HCT116 (cell line): ENCODE measurements around the gene TMEM63A. TPM values are rescaled to one million over a fixed set of nuclear protein-coding genes. Genes with fewer than 3 reads are reported as not detected.

Source experiments
- ATAC-seq: fragments of 200-7000 bp; cut with Tn5 transposase; 2 replicates; pipeline ENCODE4 v1.9.1; 2020; ENCODE audit warnings: mild to moderate bottlenecking, moderate library complexity
- BruUV-seq: library from RNA; stranded (reverse); fragments of 400-500 nt; replicated peaks from 2 replicates; lab custom pipeline; 2021; lab: Mats Ljungman, UMichigan
- CTCF ChIA-PET: fragments of 300-600 bp; sonication (Branson Sonifier 250); formaldehyde crosslinking; loops from one replicate; lab custom pipeline; 2021; ENCODE audit warnings: antibody characterized with exemption; lab: Charles Lee
- POLR2A ChIA-PET: fragments of 300-600, 350-600 bp; sonication (Branson Sonifier 250); formaldehyde crosslinking; loops from one replicate; lab custom pipeline; 2021; ENCODE audit warnings: antibody characterized with exemption; lab: Charles Lee
- RAD21 ChIA-PET, 2 experiments: fragments of 300-600 bp; sonication (Branson Sonifier 250); formaldehyde crosslinking; loops; one replicate each; lab custom pipeline; 2023; ENCODE audit warnings: low total read pairs in 2 of 2; ENCODE audit not compliant: uncharacterized antibody in 2 of 2, unreplicated experiment in 2 of 2, low non-redundant PET in 1 of 2; lab: Charles Lee
- DNase-seq: peaks from one replicate; pipeline ENCODE4 v3.0.0-alpha.2; 2010; ENCODE audit warnings: low read depth, low spot score
- H2AFZ ChIP-seq: fragments of 200-600 bp; shearing (Covaris generic), sonication (generic); 2 replicates; pipeline ENCODE4 v1.6.1; 2017; ENCODE audit warnings: low read depth, mixed run types, mixed read lengths, antibody characterized with exemption, low read length; ENCODE audit not compliant: poor library complexity, severe bottlenecking
- H3K27ac ChIP-seq: 2 replicates; pipeline ENCODE4 v1.5.1; 2012; ENCODE audit warnings: low read depth, low read length
- H3K27me3 ChIP-seq: fragments of 200-600 bp; sonication (generic); 2 replicates; pipeline ENCODE4 v1.6.1; 2016; ENCODE audit warnings: mixed run types, low read length, mixed read lengths; ENCODE audit not compliant: insufficient read depth
- H3K36me3 ChIP-seq, 2 experiments: fragments of 200-500 bp in 1 of 2; fragments of 200-600 bp in 1 of 2; sonication (Bioruptor generic) in 1 of 2; sonication (generic) in 1 of 2; 2 replicates each; pipeline versions ENCODE4 v1.5.1 to v1.6.1; 2014 to 2016; ENCODE audit warnings: low read length in 2 of 2, inconsistent platforms in 1 of 2, mixed read lengths in 1 of 2, mixed run types in 1 of 2; ENCODE audit not compliant: insufficient read depth in 2 of 2, control insufficient read depth in 1 of 2
- H3K4me1 ChIP-seq, 2 experiments: fragments of 200-600 bp in 1 of 2; sonication (generic) in 1 of 2; 2 replicates each; pipeline versions ENCODE4 v1.5.1 to v1.6.1; 2012 to 2017; ENCODE audit warnings: low read length in 2 of 2, inconsistent platforms in 1 of 2, mild to moderate bottlenecking in 1 of 2, mixed read lengths in 1 of 2, mixed run types in 1 of 2, moderate library complexity in 1 of 2; ENCODE audit not compliant: insufficient read depth in 2 of 2, control insufficient read depth in 1 of 2
- H3K4me2 ChIP-seq: fragments of 200-600 bp; sonication (generic); 2 replicates; pipeline ENCODE4 v1.6.1; 2017; ENCODE audit warnings: mixed run types, low read length, mixed read lengths
- H3K4me3 ChIP-seq, 2 experiments: fragments of 200-600 bp in 1 of 2; sonication (generic) in 1 of 2; replicated peaks in 1 of 2; 2 replicates each; pipeline ENCODE4 v1.5.1; 2011 to 2016; ENCODE audit warnings: low read length in 2 of 2, control low read depth in 1 of 2, low read depth in 1 of 2, mild to moderate bottlenecking in 1 of 2, mixed read lengths in 1 of 2, mixed run types in 1 of 2
- H3K79me2 ChIP-seq: fragments of 200-600 bp; sonication (generic); 2 replicates; pipeline ENCODE4 v1.6.1; 2017; ENCODE audit warnings: mild to moderate bottlenecking, mixed run types, low read length, moderate library complexity, mixed read lengths; ENCODE audit not compliant: insufficient read depth
- H3K9ac ChIP-seq: fragments of 200-600 bp; sonication (generic); 2 replicates; pipeline ENCODE4 v1.6.1; 2016; ENCODE audit warnings: low read length, mixed read lengths
- H3K9me2 ChIP-seq: fragments of 200-600 bp; sonication (generic), shearing (Covaris generic); 2 replicates; pipeline ENCODE4 v1.6.1; 2017; ENCODE audit warnings: mixed run types, mild to moderate bottlenecking, moderate library complexity; ENCODE audit not compliant: insufficient read depth
- H3K9me3 ChIP-seq, 2 experiments: fragments of 200-500 bp in 1 of 2; fragments of 200-600 bp in 1 of 2; sonication (Bioruptor generic) in 1 of 2; sonication (generic) in 1 of 2; 2 replicates each; pipeline ENCODE4 v1.6.1; 2014 to 2017; ENCODE audit warnings: low read length in 2 of 2, mixed read lengths in 2 of 2, inconsistent platforms in 1 of 2, low read depth in 1 of 2, mild to moderate bottlenecking in 1 of 2, mixed run types in 1 of 2, moderate library complexity in 1 of 2; ENCODE audit not compliant: control insufficient read depth in 1 of 2, insufficient read depth in 1 of 2
- H4K20me1 ChIP-seq: fragments of 200-600 bp; sonication (generic), shearing (Covaris generic); 2 replicates; pipeline ENCODE4 v1.6.1; 2017; ENCODE audit warnings: mixed run types, mild to moderate bottlenecking, moderate library complexity; ENCODE audit not compliant: insufficient read depth
- POLR2AphosphoS5 ChIP-seq: IDR thresholded peaks from 2 replicates; pipeline ENCODE4 v1.6.1; 2011; ENCODE audit warnings: mild to moderate bottlenecking, low read depth, low read length, moderate library complexity
- RAD21 ChIP-seq: IDR thresholded peaks from 2 replicates; pipeline ENCODE4 v1.6.1; 2012; ENCODE audit warnings: low read depth, mild to moderate bottlenecking
- SIN3A ChIP-seq: IDR thresholded peaks from 2 replicates; pipeline ENCODE4 v1.6.1; 2012; ENCODE audit warnings: low read depth
- TCF7L2 ChIP-seq: IDR thresholded peaks from 2 replicates; pipeline ENCODE4 v1.7.0; 2011; ENCODE audit warnings: borderline replicate concordance, inconsistent platforms; ENCODE audit not compliant: insufficient read depth, insufficient read length; ENCODE audit errors: extremely low read depth
- YY1 ChIP-seq: IDR thresholded peaks from 2 replicates; pipeline ENCODE4 v1.6.1; 2011; ENCODE audit warnings: low read length, low read depth, moderate library complexity, mild to moderate bottlenecking; ENCODE audit not compliant: insufficient replicate concordance; ENCODE audit errors: extremely low read depth
- intact Hi-C: fragments of 100-400 bp; cut with micrococcal nuclease; formaldehyde crosslinking; loops from 2 replicates; pipeline ENCODE4 v1.10.0; 2022
- total RNA-seq: library from RNA; stranded (reverse); gene quantifications from one replicate; pipeline ENCODE4 v1.2.1, GENCODE V29; 2021; ENCODE audit not compliant: unreplicated experiment
- TF ChIP-seq, protein P1 (sequence below): IDR thresholded peaks from 2 replicates; pipeline ENCODE4 v1.6.1; 2011; ENCODE audit warnings: mild to moderate bottlenecking, low read length, moderate library complexity; ENCODE audit not compliant: insufficient replicate concordance; ENCODE audit errors: extremely low read depth
- TF ChIP-seq, protein P2 (sequence below): IDR thresholded peaks from 2 replicates; pipeline ENCODE4 v1.6.1; 2012

The TMEM63A gene
- total RNA-seq, 1 experiment from 2014 or later = 24.4 TPM

DNA sequence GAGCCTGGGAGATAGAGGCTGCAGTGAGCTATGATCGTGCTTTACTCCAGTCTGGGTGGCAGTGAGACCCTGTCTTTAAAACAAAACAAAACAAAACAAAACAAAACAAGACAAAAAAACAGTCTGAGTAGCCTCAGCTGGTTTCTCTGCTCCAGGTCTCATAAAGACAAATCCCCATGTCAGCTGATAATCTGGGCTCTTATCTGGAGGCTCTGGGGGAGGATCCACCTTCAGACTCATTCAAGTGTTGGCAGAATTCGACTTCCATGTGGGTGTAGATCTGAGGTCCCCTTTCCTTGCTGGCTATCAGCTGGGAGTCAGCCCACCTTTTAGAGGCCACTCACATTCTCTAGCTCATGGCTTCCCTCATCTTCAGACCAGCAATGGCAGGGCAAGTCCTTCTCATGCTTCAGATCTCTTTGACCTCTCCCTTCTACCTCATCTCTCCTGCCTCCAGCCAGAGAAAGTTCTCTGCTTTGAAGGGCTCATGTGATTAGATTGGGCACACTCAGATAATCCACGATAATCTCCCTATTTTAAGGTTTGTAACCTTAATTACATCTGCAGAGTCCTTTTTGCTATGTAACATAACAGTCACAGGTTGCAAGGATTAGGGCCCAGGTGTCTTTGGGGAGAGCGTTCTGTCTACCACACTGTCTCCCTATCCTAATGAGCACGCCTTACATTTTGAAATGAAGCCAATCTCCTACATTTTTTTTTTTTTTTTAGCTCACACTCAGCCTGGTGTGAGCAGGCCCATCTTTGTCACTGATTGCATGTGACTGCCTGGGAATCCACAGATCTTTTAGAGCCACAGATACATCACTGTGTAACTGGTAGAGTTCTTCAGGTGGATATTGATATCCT is 49.3 kb upstream of the TMEM63A start:
- BruUV-seq = no TSS peak
- no peak overlapping the region for H3K9ac ChIP-seq

More for the DNA sequence above, 49.3 kb upstream of the TMEM63A start:
- DNase-seq = no peak
- H4K20me1 ChIP-seq = no peaks in the 10 kb centered on the region
- no peaks in the 10 kb centered on the region for H3K9me2 ChIP-seq
- intact Hi-C loops = no loop called here
- POLR2A ChIA-PET = no interaction called here
- no peaks in the 10 kb centered on the region for H3K79me2 ChIP-seq
- no peak for ATAC-seq
- TF ChIP-seq POLR2AphosphoS5 (no peak), SIN3A (no peak), YY1 (no peak), TCF7L2 (no peak), RAD21 (no peak)
- TF ChIP-seq, protein P1, sequence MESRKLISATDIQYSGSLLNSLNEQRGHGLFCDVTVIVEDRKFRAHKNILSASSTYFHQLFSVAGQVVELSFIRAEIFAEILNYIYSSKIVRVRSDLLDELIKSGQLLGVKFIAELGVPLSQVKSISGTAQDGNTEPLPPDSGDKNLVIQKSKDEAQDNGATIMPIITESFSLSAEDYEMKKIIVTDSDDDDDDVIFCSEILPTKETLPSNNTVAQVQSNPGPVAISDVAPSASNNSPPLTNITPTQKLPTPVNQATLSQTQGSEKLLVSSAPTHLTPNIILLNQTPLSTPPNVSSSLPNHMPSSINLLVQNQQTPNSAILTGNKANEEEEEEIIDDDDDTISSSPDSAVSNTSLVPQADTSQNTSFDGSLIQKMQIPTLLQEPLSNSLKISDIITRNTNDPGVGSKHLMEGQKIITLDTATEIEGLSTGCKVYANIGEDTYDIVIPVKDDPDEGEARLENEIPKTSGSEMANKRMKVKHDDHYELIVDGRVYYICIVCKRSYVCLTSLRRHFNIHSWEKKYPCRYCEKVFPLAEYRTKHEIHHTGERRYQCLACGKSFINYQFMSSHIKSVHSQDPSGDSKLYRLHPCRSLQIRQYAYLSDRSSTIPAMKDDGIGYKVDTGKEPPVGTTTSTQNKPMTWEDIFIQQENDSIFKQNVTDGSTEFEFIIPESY = no peak
- TF ChIP-seq, protein P2, sequence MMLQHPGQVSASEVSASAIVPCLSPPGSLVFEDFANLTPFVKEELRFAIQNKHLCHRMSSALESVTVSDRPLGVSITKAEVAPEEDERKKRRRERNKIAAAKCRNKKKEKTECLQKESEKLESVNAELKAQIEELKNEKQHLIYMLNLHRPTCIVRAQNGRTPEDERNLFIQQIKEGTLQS = no peak
- no peak overlapping the region for H2AFZ ChIP-seq
- H3K4me3 ChIP-seq = no peak overlapping the region
- no peaks in the 10 kb centered on the region for H3K27me3 ChIP-seq
- H3K36me3 ChIP-seq = no peaks in the 10 kb centered on the region
- RAD21 ChIA-PET = no interaction called here
- no peaks in the 10 kb centered on the region; a peak in 1 of 4 replicates for H3K4me1 ChIP-seq
- no peaks in the 10 kb centered on the region for H3K9me3 ChIP-seq
- CTCF ChIA-PET = no interaction called here
- H3K27ac ChIP-seq = no peak overlapping the region
- no peak overlapping the region for H3K4me2 ChIP-seq
